GM12878 (cell line): Measurements from ENCODE around the gene FHL2. TPM values are rescaled to one million over a fixed set of nuclear protein-coding genes. Genes with fewer than 3 reads are reported as not detected.

ENCODE experiments used
- ATAC-seq: fragments of 200-7000 bp; cut with Tn5 transposase; 3 replicates; pipeline ENCODE4 v1.9.1; 2020; ENCODE audit warnings: mild to moderate bottlenecking, moderate library complexity
- BruUV-seq: library from RNA; stranded (reverse); fragments of 400-500 nt; replicated peaks from 2 replicates; lab custom pipeline; 2021; lab: Mats Ljungman, UMichigan
- CTCF ChIA-PET: fragments of 300-600 bp; sonication (Branson Sonifier 250); formaldehyde crosslinking; extraction: SDS; loops from one replicate; lab custom pipeline; 2021; ENCODE audit warnings: inconsistent platforms; lab: Yijun Ruan, JAX
- POLR2A ChIA-PET: fragments of 350-600 bp; formaldehyde crosslinking; extraction: SDS; loops from one replicate; lab custom pipeline; 2021; ENCODE audit warnings: inconsistent platforms; lab: Charles Lee
- RAD21 ChIA-PET: fragments of 300-600 bp; sonication (Branson Sonifier 250); formaldehyde crosslinking; loops from one replicate; lab custom pipeline; 2023; ENCODE audit warnings: antibody characterized with exemption; ENCODE audit not compliant: unreplicated experiment; lab: Charles Lee
- SMC1A ChIA-PET: fragments of 300-600 bp; sonication (Branson Sonifier 250); formaldehyde crosslinking; loops from one replicate; lab custom pipeline; 2023; ENCODE audit not compliant: unreplicated experiment, uncharacterized antibody; lab: Charles Lee
- DNase-seq: peaks from one replicate; pipeline ENCODE4 v3.0.0-alpha.2; 2011; ENCODE audit warnings: low read depth, low spot score
- FAIRE-seq: peaks from 3 replicates; lab custom pipeline; 2011; peaks lifted over from hg19 to GRCh38; lab: Jason Lieb, UNC
- H2AFZ ChIP-seq: 2 replicates; pipeline ENCODE4 v1.6.0; 2011; ENCODE audit warnings: low read depth, low read length, control low read depth; ENCODE audit not compliant: control insufficient read depth
- H3K27ac ChIP-seq: 2 replicates; pipeline ENCODE4 v1.5.1; 2011; ENCODE audit warnings: control low read depth; ENCODE audit not compliant: control insufficient read depth, insufficient read depth
- H3K27me3 ChIP-seq, 2 experiments: replicated peaks in 1 of 2; 2 replicates each; pipeline versions ENCODE4 v1.6.0 to v1.6.1; 2011; ENCODE audit warnings: low read length in 1 of 2; ENCODE audit not compliant: control insufficient read depth in 2 of 2, insufficient read depth in 2 of 2
- H3K36me3 ChIP-seq, 2 experiments: 2 replicates each; pipeline ENCODE4 v1.5.1; 2011; ENCODE audit warnings: low read length in 1 of 2; ENCODE audit not compliant: control insufficient read depth in 2 of 2, insufficient read depth in 2 of 2
- H3K4me1 ChIP-seq: 2 replicates; pipeline ENCODE4 v1.6.1; 2011; ENCODE audit warnings: mild to moderate bottlenecking, low read length, moderate library complexity, mixed read lengths; ENCODE audit not compliant: control insufficient read depth, insufficient read depth
- H3K4me2 ChIP-seq: 2 replicates; pipeline ENCODE4 v1.6.0; 2011; ENCODE audit warnings: control low read depth; ENCODE audit not compliant: control insufficient read depth, insufficient read depth
- H3K4me3 ChIP-seq: fragments of 200-600 bp; sonication (generic); 2 replicates; pipeline ENCODE4 v1.5.1; 2016
- H3K79me2 ChIP-seq: 2 replicates; pipeline ENCODE4 v1.6.0; 2011; ENCODE audit warnings: low read length; ENCODE audit not compliant: control insufficient read depth, insufficient read depth
- H3K9ac ChIP-seq: 2 replicates; pipeline ENCODE4 v1.8.0; 2011; ENCODE audit warnings: low read length, control low read depth, mixed read lengths; ENCODE audit not compliant: control insufficient read depth, insufficient read depth
- H3K9me3 ChIP-seq: replicated peaks from 3 replicates; pipeline ENCODE4 v1.5.1; 2011; ENCODE audit warnings: mild to moderate bottlenecking, low read length; ENCODE audit not compliant: control insufficient read depth, insufficient read depth
- H4K20me1 ChIP-seq: 2 replicates; pipeline ENCODE4 v1.6.0; 2011; ENCODE audit not compliant: control insufficient read depth, insufficient read depth
- ASH2L ChIP-seq: fragments of 300-600, 200-600 bp; sonication (generic); IDR thresholded peaks from 2 replicates; pipeline ENCODE4 v1.6.1; 2017; ENCODE audit warnings: low read depth, mild to moderate bottlenecking, borderline replicate concordance
- BRCA1 ChIP-seq: IDR thresholded peaks from 2 replicates; pipeline ENCODE4 v1.6.1; 2011; ENCODE audit warnings: low read depth, low read length, improper control_type of control experiment
- CEBPZ ChIP-seq: fragments of 150-350 bp; IDR thresholded peaks from 2 replicates; pipeline ENCODE4 v1.6.1; 2016; ENCODE audit warnings: low read depth, low read length
- EGR1 ChIP-seq, 2 experiments: IDR thresholded peaks; 1 replicate in 1 of 2; 2 replicates in 1 of 2; pipeline ENCODE4 v1.6.1; 2011 to 2012; ENCODE audit warnings: low read depth in 2 of 2, low read length in 2 of 2, borderline replicate concordance in 1 of 2, mild to moderate bottlenecking in 1 of 2, moderate library complexity in 1 of 2
- ELK1 ChIP-seq: IDR thresholded peaks from 2 replicates; pipeline ENCODE4 v1.6.1; 2012; ENCODE audit warnings: low read depth, low read length, improper control_type of control experiment
- FOS ChIP-seq: IDR thresholded peaks from 3 replicates; pipeline ENCODE4 v1.6.1; 2011; ENCODE audit warnings: borderline replicate concordance; ENCODE audit not compliant: insufficient read length; ENCODE audit errors: extremely low read depth
- NR2C1 ChIP-seq: fragments of 450-650 bp; IDR thresholded peaks from 2 replicates; pipeline ENCODE4 v1.6.1; 2017; ENCODE audit warnings: antibody characterized with exemption, mild to moderate bottlenecking, moderate library complexity
- RAD21 ChIP-seq: IDR thresholded peaks from 2 replicates; pipeline ENCODE4 v1.6.1; 2011; ENCODE audit warnings: mild to moderate bottlenecking, low read depth, low read length, moderate library complexity; ENCODE audit not compliant: insufficient read depth
- RAD51 ChIP-seq: fragments of 450-650 bp; IDR thresholded peaks from 2 replicates; pipeline ENCODE4 v1.6.1; 2016; ENCODE audit warnings: moderate library complexity, mild to moderate bottlenecking, inconsistent platforms
- RBBP5 ChIP-seq: fragments of 200-600 bp; sonication (generic); conservative IDR thresholded peaks from 2 replicates; pipeline ENCODE4 v1.6.1; 2016
- RELA ChIP-seq: fragments of 450-650 bp; IDR thresholded peaks from 2 replicates; pipeline ENCODE4 v1.8.0; 2014; ENCODE audit warnings: borderline replicate concordance; ENCODE audit not compliant: partially characterized antibody
- SKIL ChIP-seq: fragments of 450-650 bp; IDR thresholded peaks from 2 replicates; pipeline ENCODE4 v1.6.1; 2017; ENCODE audit warnings: mild to moderate bottlenecking, low read depth, inconsistent platforms; ENCODE audit not compliant: poor library complexity, severe bottlenecking
- SUPT20H ChIP-seq: IDR thresholded peaks from 2 replicates; pipeline ENCODE4 v1.6.1; 2011; ENCODE audit warnings: low read depth, mild to moderate bottlenecking, low read length, moderate library complexity, borderline replicate concordance; ENCODE audit not compliant: control insufficient read depth
- TARDBP ChIP-seq: IDR thresholded peaks from 2 replicates; pipeline ENCODE4 v1.6.1; 2016; ENCODE audit warnings: borderline replicate concordance
- WGBS: methylation state at CpG from one replicate; pipeline ENCODE4 v1.1.6; 2016; ENCODE audit warnings: low lambda C conversion rate; ENCODE audit not compliant: insufficient replicate concordance, insufficient coverage; ENCODE audit errors: missing lambda C conversion rate; 5-methylcytosine and 5-hydroxymethylcytosine counted together
- in situ Hi-C: fragments of 300-500 bp; cut with MboI; formaldehyde crosslinking; loops from 9 replicates; pipeline ENCODE4 v1.14.3; 2018; ENCODE audit warnings: mixed read lengths
- intact Hi-C: fragments of 100-400 bp; cut with micrococcal nuclease; formaldehyde crosslinking; loops from one replicate; pipeline ENCODE4 v1.14.2; 2022; ENCODE audit not compliant: unreplicated experiment
- polyA plus RNA-seq, 11 experiments: library from polyadenylated mRNA; depleted of rRNA in 4 of 11; unstranded in 6 of 11; stranded (reverse) in 5 of 11; fragments of >200 nt; fragmentation: Nextera tagmentation in 4 of 11; fragmentation: Illumina TruSeq in 1 of 11; extraction: Ambion mirVana in 4 of 11; extraction: Trizol in 1 of 11; gene quantifications; 1 replicate in 1 of 11; 2 replicates in 10 of 11; pipeline versions ENCODE4 v1.2.1 to v1.2.3, GENCODE V29; 2011 to 2016; ENCODE audit warnings: inconsistent platforms in 2 of 11, missing spikeins in 2 of 11, low read depth in 1 of 11
- total RNA-seq, 4 experiments: library from RNA; depleted of rRNA in 3 of 4; stranded (reverse); fragments of >200 nt in 3 of 4; fragmentation: Illumina TruSeq in 1 of 4; extraction: Trizol in 1 of 4; gene quantifications; 2 replicates each; pipeline versions ENCODE4 v1.2.1 to v1.2.3, GENCODE V29; 2013 to 2021

Gene FHL2
- total and polyA plus RNA-seq, 10 of the 15 experiments (the other 5 are each of a cell fraction or from before 2014, with no cell fraction given), result 2.2 to 9.9 (median 4.5) TPM

GRCh38 chr2:105378276-105378840 lies 20.5 kb downstream of the FHL2 start:
- Histone ChIP-seq H2AFZ (no peak overlapping the region), H3K4me1 (peaks cover 8% of the 10 kb centered on the region), H3K27ac (no peak overlapping the region), H3K4me2 (no peak overlapping the region), H3K79me2 (no peaks in the 10 kb centered on the region; the same call in none of the 2 replicates), H3K9ac (no peak overlapping the region), H3K4me3 (no peak overlapping the region), H3K9me3 (no peaks in the 10 kb centered on the region), H3K27me3 (no peaks in the 10 kb centered on the region), H3K36me3 (no peaks in the 10 kb centered on the region), H4K20me1 (no peaks in the 10 kb centered on the region)
- TF ChIP-seq FOS, result no peak
- TF ChIP-seq NR2C1, result no peak
- no peak for TF ChIP-seq RAD21
- TF ChIP-seq RBBP5, result no peak
- no peak for TF ChIP-seq EGR1 (IDR thresholded peaks at IDR 0.05; ENCODE audit: borderline replicate concordance in 1 of 2, low read depth in 2 of 2, low read length in 2 of 2)
- TF ChIP-seq RAD51, result no peak
- TF ChIP-seq TARDBP, result no peak
- TF ChIP-seq CEBPZ, result no peak
- no peak for TF ChIP-seq BRCA1
- TF ChIP-seq RELA, result no peak
- no peak for TF ChIP-seq ASH2L
- no peak for TF ChIP-seq SUPT20H
- no peak for TF ChIP-seq SKIL
- no peak for TF ChIP-seq ELK1
- no peak for FAIRE-seq
- BruUV-seq, result no TSS peak
- WGBS, result 45% methylated on average over 12 of the region's 12 CpGs
- CTCF ChIA-PET, result interaction anchor here (1.2 kb wide), 1 partner anchor 34 kb away, joined by 3 read pairs; no protein-coding TSS in a partner anchor
- in situ Hi-C loops (no loop called here), intact Hi-C loops (loop anchor here (10.0 kb wide), 1 partner anchor 366 kb away; the partner anchor contains the start of gene NCK2)
- SMC1A ChIA-PET, result interaction anchor here (1.5 kb wide), 1 partner anchor 141 kb away, joined by 3 read pairs; no protein-coding TSS in a partner anchor
- RAD21 ChIA-PET, result no interaction called here
- ATAC-seq, result no peak
- POLR2A ChIA-PET, result no interaction called here
- no peak for DNase-seq
